ENCODE results near the gene KRT14. TPM values are rescaled to one million over a fixed set of nuclear protein-coding genes. Genes with fewer than 3 reads are reported as not detected.

The KRT14 gene
- total RNA-seq (ENCODE audit: unreplicated experiment), result not detected
- long read RNA-seq, result 0 reads

DNA sequence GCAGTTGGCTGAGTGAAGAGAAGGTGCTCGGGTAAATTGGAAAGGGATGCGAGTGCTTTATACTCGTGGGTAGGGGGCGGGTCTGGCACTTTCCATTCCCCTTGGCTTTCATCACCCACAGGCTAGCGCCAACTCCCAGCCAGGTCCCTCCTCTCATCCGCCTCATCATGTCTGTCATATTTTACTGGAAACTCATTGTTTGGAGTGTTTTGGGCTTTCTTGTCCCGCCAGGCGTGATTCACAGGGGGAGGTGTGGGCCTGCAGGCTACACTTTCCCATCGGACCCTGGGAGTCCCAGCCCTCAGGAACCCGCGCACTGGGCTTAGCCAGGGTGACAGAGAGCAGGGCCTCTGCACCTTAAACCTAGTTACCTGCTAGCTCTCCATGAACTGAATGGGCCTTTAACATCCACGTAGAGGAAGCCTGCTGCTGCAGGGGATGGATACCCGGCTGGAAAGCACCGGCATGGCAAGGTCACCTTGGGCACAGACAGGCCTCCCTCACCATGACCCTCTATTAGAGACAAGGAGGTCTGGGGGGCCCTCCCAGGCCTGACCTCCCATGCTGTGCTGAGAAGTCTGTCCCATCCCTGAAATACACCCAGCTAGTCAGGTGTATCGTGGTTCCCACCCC lies at the start of gene KRT14:
TSS of gene KRT14 (minus strand) at position 33 of the 633 bp plus-strand sequence. CDS start 61 bp downstream, outside the sequence.
- no peaks in the 10 kb centered on the region for H3K36me3 Mint-ChIP-seq (ENCODE audit: unreplicated experiment)
- no peaks in the 10 kb centered on the region for H3K4me1 Mint-ChIP-seq (ENCODE audit: low read depth, unreplicated experiment)
- TF ChIP-seq CTCF (IDR thresholded peaks at IDR 0.05; ENCODE audit: partially characterized antibody, unreplicated experiment), result no peak
- no peak within 1 kb of the TSS for H3K27ac Mint-ChIP-seq (ENCODE audit: unreplicated experiment)
- no peak within 1 kb of the TSS for H3K4me3 Mint-ChIP-seq (ENCODE audit: unreplicated experiment)
- DNase-seq, result no peak
- H3K27me3 Mint-ChIP-seq (ENCODE audit: unreplicated experiment), result no peaks in the 10 kb centered on the region
- peaks cover 4% of the 10 kb centered on the region for H3K9me3 Mint-ChIP-seq (ENCODE audit: unreplicated experiment)

GRCh38 chr17:41635121-41636097 lies 48.7 kb upstream of the KRT14 start:
- H3K36me3 Mint-ChIP-seq (ENCODE audit: unreplicated experiment), result no peaks in the 10 kb centered on the region
- no peaks in the 10 kb centered on the region for H3K4me1 Mint-ChIP-seq (ENCODE audit: low read depth, unreplicated experiment)
- peaks cover 6% of the 10 kb centered on the region for H3K27me3 Mint-ChIP-seq (ENCODE audit: unreplicated experiment)
- no peak overlapping the region for H3K4me3 Mint-ChIP-seq (ENCODE audit: unreplicated experiment)
- TF ChIP-seq CTCF (IDR thresholded peaks at IDR 0.05; ENCODE audit: partially characterized antibody, unreplicated experiment), result no peak
- DNase-seq, result no peak
- peak overlapping the region; percentile 34 for H3K27ac Mint-ChIP-seq (ENCODE audit: unreplicated experiment)
- H3K9me3 Mint-ChIP-seq (ENCODE audit: unreplicated experiment), result peaks cover 2% of the 10 kb centered on the region

GRCh38 chr17:41634639-41635038 lies 47.9 kb upstream of the KRT14 start:
- no peaks in the 10 kb centered on the region for H3K36me3 Mint-ChIP-seq (ENCODE audit: unreplicated experiment)
- no peak for DNase-seq
- H3K9me3 Mint-ChIP-seq (ENCODE audit: unreplicated experiment), result peaks cover 2% of the 10 kb centered on the region
- no peak for TF ChIP-seq CTCF (IDR thresholded peaks at IDR 0.05; ENCODE audit: partially characterized antibody, unreplicated experiment)
- H3K27ac Mint-ChIP-seq (ENCODE audit: unreplicated experiment), result no peak overlapping the region
- H3K4me3 Mint-ChIP-seq (ENCODE audit: unreplicated experiment), result no peak overlapping the region
- no peaks in the 10 kb centered on the region for H3K4me1 Mint-ChIP-seq (ENCODE audit: low read depth, unreplicated experiment)
- peaks cover 6% of the 10 kb centered on the region for H3K27me3 Mint-ChIP-seq (ENCODE audit: unreplicated experiment)

- peaks cover 2% of the 10 kb centered on the region for H3K9me3 Mint-ChIP-seq (ENCODE audit: unreplicated experiment)
- DNase-seq, result no peak
- no peak overlapping the region for H3K4me3 Mint-ChIP-seq (ENCODE audit: unreplicated experiment)
- TF ChIP-seq CTCF (IDR thresholded peaks at IDR 0.05; ENCODE audit: partially characterized antibody, unreplicated experiment), result no peak
- peaks cover 7% of the 10 kb centered on the region for H3K27me3 Mint-ChIP-seq (ENCODE audit: unreplicated experiment)
- no peaks in the 10 kb centered on the region for H3K36me3 Mint-ChIP-seq (ENCODE audit: unreplicated experiment)
- H3K27ac Mint-ChIP-seq (ENCODE audit: unreplicated experiment), result no peak overlapping the region
- H3K4me1 Mint-ChIP-seq (ENCODE audit: low read depth, unreplicated experiment), result no peaks in the 10 kb centered on the region
These were observed 47.0 kb upstream of the KRT14 start for GRCh38 chr17:41633556-41634199.

Data from glutamatergic neuron (in vitro differentiated cells).